ENCODE measurements around the gene ESYT1. TPM values are rescaled to one million over a fixed set of nuclear protein-coding genes. Genes with fewer than 3 reads are reported as not detected.

The ESYT1 gene
- total RNA-seq, 2 donors from 2014 or later: 113 to 128 TPM

DNA sequence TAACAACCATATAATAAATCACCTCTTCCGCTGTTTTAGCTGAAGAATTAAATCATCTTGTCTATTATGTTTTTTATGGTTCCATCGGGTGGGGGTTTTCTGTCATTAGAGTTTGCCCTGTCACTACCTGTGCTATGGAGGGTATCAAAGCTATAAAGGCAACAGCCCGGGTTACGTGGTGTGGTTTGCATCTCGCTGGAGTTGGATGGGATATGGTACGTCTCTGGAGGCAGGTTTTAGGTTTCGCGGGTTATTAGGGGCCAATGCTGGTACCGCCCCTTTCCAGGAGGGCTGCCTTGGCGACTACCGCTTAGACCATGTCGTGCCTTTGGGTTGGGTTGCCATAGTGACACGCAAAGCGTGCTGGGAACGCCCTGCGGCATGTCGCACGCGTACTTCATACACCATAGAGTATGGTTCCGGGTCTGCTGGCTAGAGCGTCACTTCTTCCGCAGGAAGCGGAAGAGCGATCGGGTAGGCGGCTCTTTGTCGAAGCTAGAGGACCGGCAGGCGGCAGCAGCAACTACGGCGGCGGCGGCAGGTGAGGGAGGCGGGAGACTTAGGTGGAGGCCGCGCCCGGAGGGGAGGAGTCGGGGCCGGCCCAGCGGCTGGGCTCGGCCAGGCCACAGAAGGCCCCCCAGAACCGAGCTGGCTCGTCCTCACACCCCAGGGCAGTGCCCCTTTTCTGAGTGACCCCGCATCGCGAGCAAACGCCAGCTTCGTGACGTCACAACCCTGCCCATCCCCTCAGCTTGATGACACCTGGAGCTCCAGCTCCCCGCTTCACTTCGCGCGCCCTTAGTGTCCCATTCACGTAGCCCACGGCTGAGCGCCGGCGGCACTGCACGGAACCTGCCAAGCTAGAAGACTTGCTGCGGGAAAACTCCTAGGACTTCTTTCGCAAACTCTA, 10.0 kb upstream of the ESYT1 start, which contains the start of gene ZC3H10:
TSS of gene ZC3H10 (plus strand) at position 489 of the 910 bp plus-strand sequence. CDS start 2,297 bp downstream, outside the sequence.
- peaks cover 7 to 27% of the 10 kb centered on the region in 2 donors for H3K4me1 ChIP-seq (ENCODE audit: control insufficient read depth in 1 of 2, low read depth in 2 of 2)

DNA sequence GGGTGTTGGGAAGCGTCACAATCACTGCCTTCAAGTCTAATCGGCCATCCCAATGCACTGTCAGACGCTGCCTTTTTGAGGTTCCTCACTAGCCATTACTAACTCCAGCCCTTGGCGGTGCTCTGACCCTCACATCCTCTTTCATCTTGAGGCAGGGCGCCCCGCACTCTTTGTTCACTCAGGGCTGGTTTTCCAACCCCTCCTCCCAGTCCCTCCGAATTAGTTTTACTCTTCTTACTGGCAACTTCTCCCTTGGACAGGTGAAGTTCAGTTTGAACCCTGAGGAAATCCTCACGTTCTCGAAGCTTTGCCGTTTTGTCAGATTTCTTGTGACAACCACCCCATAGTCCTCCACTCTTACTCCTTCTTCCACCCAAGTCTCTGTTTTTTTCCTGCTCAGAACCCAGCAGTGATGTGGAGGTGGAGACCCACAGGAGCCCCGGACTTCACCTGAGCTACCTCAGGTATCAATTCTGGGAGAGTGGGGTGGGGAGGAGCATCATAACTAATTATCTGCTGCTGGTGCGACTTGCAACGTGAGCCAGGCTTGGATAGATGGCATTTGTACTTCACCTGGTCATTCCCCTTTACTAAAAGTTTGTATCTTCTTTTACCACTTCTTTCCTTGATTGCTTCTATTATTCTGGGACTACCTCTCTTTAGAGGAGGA, 9.2 kb upstream of the ESYT1 start:
- TF ChIP-seq, protein P1, sequence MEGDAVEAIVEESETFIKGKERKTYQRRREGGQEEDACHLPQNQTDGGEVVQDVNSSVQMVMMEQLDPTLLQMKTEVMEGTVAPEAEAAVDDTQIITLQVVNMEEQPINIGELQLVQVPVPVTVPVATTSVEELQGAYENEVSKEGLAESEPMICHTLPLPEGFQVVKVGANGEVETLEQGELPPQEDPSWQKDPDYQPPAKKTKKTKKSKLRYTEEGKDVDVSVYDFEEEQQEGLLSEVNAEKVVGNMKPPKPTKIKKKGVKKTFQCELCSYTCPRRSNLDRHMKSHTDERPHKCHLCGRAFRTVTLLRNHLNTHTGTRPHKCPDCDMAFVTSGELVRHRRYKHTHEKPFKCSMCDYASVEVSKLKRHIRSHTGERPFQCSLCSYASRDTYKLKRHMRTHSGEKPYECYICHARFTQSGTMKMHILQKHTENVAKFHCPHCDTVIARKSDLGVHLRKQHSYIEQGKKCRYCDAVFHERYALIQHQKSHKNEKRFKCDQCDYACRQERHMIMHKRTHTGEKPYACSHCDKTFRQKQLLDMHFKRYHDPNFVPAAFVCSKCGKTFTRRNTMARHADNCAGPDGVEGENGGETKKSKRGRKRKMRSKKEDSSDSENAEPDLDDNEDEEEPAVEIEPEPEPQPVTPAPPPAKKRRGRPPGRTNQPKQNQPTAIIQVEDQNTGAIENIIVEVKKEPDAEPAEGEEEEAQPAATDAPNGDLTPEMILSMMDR (IDR thresholded peaks at IDR 0.05): no peak
- Histone ChIP-seq H3K36me3 (peaks cover 12% of the 10 kb centered on the region), H3K27me3 (replicated peaks; ENCODE audit: insufficient read depth) (no peaks in the 10 kb centered on the region), H3K27ac (peak overlapping the region; percentile 88 to 99), H3K4me3 (peak overlapping the region; percentile 97), H3K9me3 (no peaks in the 10 kb centered on the region), H3K4me1 (ENCODE audit: control insufficient read depth in 1 of 2, low read depth in 2 of 2) (peaks cover 7 to 27% of the 10 kb centered on the region in 2 donors)
- ATAC-seq (ENCODE audit: insufficient number of reproducible peaks, low FRiP score, low read depth) (no peak), DNase-seq (ENCODE audit: low spot score) (no peak)

More for the DNA sequence above, 10.0 kb upstream of the ESYT1 start, which contains the start of gene ZC3H10:
- Histone ChIP-seq H3K27me3 (replicated peaks; ENCODE audit: insufficient read depth) (no peaks in the 10 kb centered on the region), H3K36me3 (peaks cover 16% of the 10 kb centered on the region), H3K27ac (peak within 1 kb of the TSS; percentile 97 to 99), H3K4me3 (peak within 1 kb of the TSS; percentile 97), H3K9me3 (no peaks in the 10 kb centered on the region)
- ATAC-seq (ENCODE audit: insufficient number of reproducible peaks, low FRiP score, low read depth): peak; percentile 71
- DNase-seq (ENCODE audit: low spot score): peak; percentile 97
- TF ChIP-seq, protein P1 (IDR thresholded peaks at IDR 0.05): no peak

DNA sequence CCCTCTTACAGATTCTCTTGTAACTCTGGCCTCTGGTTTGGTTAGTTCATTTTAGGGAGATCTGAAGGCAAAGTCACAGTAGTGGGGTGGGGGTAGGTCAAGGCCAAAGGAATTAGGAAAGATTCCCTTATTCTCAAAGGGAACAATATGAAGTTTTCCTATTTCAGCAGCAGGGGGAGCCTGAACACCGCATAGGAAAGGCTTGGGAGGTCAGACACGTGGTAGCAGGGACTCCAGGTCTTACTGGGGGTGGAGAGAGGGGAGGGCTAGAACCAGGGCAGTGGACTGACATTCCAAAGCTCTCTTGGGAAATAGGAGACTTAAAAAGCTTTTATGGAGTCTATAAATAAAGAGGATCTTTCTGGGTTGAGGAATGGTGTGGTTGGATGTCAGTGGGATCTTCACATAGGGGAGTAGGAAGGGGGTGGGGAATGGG, 8.7 kb upstream of the ESYT1 start:
- no peaks in the 10 kb centered on the region for H3K9me3 ChIP-seq
- peak overlapping the region; percentile 88 to 99 for H3K27ac ChIP-seq
- ATAC-seq (ENCODE audit: insufficient number of reproducible peaks, low FRiP score, low read depth) (peak; percentile 39), DNase-seq (ENCODE audit: low spot score) (peak; percentile 64)
- no peaks in the 10 kb centered on the region for H3K27me3 ChIP-seq (replicated peaks; ENCODE audit: insufficient read depth)
- peak overlapping the region; percentile 97 for H3K4me3 ChIP-seq
- peaks cover 7 to 27% of the 10 kb centered on the region in 2 donors for H3K4me1 ChIP-seq (ENCODE audit: control insufficient read depth in 1 of 2, low read depth in 2 of 2)
- TF ChIP-seq, protein P1 (IDR thresholded peaks at IDR 0.05): peak; percentile 75
- H3K36me3 ChIP-seq: peaks cover 12% of the 10 kb centered on the region

DNA sequence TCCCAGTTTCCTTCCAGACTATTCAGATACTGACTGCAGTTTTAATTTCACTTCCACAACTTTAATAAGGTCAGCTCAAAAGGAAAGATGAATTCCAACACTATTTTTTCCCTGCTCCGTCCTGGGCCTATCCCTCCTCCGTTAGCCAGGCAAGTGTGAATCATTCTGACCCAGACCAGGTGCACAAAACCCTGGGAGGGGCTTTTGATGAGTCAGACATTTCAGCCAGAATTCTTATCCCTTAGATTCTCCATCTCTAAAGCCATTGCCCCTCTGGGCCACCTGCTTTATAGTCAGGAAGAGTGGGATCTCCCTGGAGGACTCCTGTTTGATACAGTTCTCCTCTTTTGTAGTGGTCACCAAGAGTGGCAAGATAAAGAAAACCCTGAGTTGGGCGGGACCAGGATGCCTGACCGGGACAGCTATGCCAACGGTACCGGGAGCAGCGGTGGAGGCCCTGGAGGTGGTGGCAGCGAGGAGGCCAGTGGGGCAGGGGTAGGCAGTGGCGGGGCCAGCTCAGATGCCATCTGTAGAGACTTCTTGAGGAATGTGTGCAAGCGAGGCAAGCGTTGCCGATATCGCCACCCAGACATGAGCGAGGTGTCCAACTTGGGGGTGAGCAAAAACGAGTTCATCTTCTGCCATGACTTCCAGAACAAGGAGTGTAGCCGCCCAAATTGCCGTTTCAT, 7.8 kb upstream of the ESYT1 start:
- DNase-seq (ENCODE audit: low spot score): no peak
- Histone ChIP-seq H3K27ac (peak overlapping the region; percentile 64 to 88), H3K27me3 (replicated peaks; ENCODE audit: insufficient read depth) (no peaks in the 10 kb centered on the region), H3K36me3 (peaks cover 12% of the 10 kb centered on the region), H3K4me1 (ENCODE audit: control insufficient read depth in 1 of 2, low read depth in 2 of 2) (peaks cover 7 to 25% of the 10 kb centered on the region in 2 donors), H3K4me3 (no peak overlapping the region), H3K9me3 (no peaks in the 10 kb centered on the region)
- ATAC-seq (ENCODE audit: insufficient number of reproducible peaks, low FRiP score, low read depth): no peak
- TF ChIP-seq, protein P1 (IDR thresholded peaks at IDR 0.05): no peak
